ENCODE measurements around the gene KL. TPM values are rescaled to one million over a fixed set of nuclear protein-coding genes. Genes with fewer than 3 reads are reported as not detected.

KL gene
- total and polyA plus RNA-seq, 2 of the 8 experiments (the other 6 are each of a cell fraction or from before 2014, with no cell fraction given): 0.02 TPM; not detected in 1

- no peak overlapping the region for H3K27ac ChIP-seq (ENCODE audit: low read depth, low read length)
- CTCF ChIA-PET (ENCODE audit: partially characterized antibody): interaction anchor here (1.7 kb wide), 1 partner anchor 10 kb away, joined by 4 read pairs; no protein-coding TSS in a partner anchor
- H4K91ac ChIP-seq (replicated peaks; ENCODE audit: insufficient read length, low read length): no peak overlapping the region
Measured at GRCh38 chr13:32969516-32969941, 46.7 kb upstream of the KL start.

More at GRCh38 chr13:32969516-32969941, 46.7 kb upstream of the KL start:
- 93% methylated on average over 7 of the region's 7 CpGs; no CpG with 5 or more reads in 1 of the 2 experiments for WGBS, 2 experiments (ENCODE audit: extremely low coverage in 1 of 2, insufficient coverage in 1 of 2, insufficient read length in 1 of 2, insufficient replicate concordance in 2 of 2, low coverage in 1 of 2, low lambda C conversion rate in 2 of 2, missing lambda C conversion rate in 1 of 2)
- H2AK5ac ChIP-seq (ENCODE audit: low read depth, low read length): no peak overlapping the region
- DNase-seq (ENCODE audit: low read depth in 1 of 2, low spot score in 2 of 2) (no peak), FAIRE-seq (no peak)
- H4K20me1 ChIP-seq (replicated peaks in 1 of 2; ENCODE audit: control insufficient read depth in 1 of 2, insufficient read depth in 2 of 2, low read length in 2 of 2): no peaks in the 10 kb centered on the region
- H2BK12ac ChIP-seq (ENCODE audit: low read depth, low read length): no peak overlapping the region
- no peak overlapping the region for H3K4ac ChIP-seq (replicated peaks; ENCODE audit: insufficient read length, low read depth, low read length)
- H3K36me3 ChIP-seq (ENCODE audit: control insufficient read depth in 2 of 4, insufficient read depth in 4 of 4, low read length in 3 of 4): no peaks in the 10 kb centered on the region
- no peak overlapping the region for H3K23ac ChIP-seq (ENCODE audit: insufficient read length)
- H4K8ac ChIP-seq (ENCODE audit: extremely low read depth, insufficient read depth, low read length): no peak overlapping the region
- no peak overlapping the region for H2AFZ ChIP-seq (ENCODE audit: low read length)
- no peak overlapping the region for H3K18ac ChIP-seq (ENCODE audit: extremely low read depth, low read length)
- no peaks in the 10 kb centered on the region for H3K79me1 ChIP-seq (ENCODE audit: low read depth, low read length)
- no peak overlapping the region for H4K5ac ChIP-seq (ENCODE audit: insufficient read length, low read depth, low read length)
- H3K4me3 ChIP-seq (ENCODE audit: extremely low read depth in 1 of 4, insufficient read depth in 2 of 4, low read depth in 3 of 4, low read length in 4 of 4): no peak overlapping the region
- H2BK5ac ChIP-seq (ENCODE audit: low read depth, low read length): no peak overlapping the region
- TF ChIP-seq BRCA1 (IDR thresholded peaks at IDR 0.05; ENCODE audit: low read depth, low read length) (no peak), KDM4A (IDR thresholded peaks at IDR 0.05; ENCODE audit: low read depth, low read length, severe bottlenecking) (no peak), TBP (IDR thresholded peaks at IDR 0.05; ENCODE audit: low read depth, low read length) (no peak), BCL11A (IDR thresholded peaks at IDR 0.05; ENCODE audit: low read depth in 2 of 2, low read length in 2 of 2) (no peak), RFX5 (IDR thresholded peaks at IDR 0.05; ENCODE audit: borderline replicate concordance, low read depth, low read length) (no peak), GTF2F1 (IDR thresholded peaks at IDR 0.05; ENCODE audit: borderline replicate concordance, low read depth, low read length) (no peak), HDAC2 (IDR thresholded peaks at IDR 0.05; ENCODE audit: borderline replicate concordance in 1 of 2, low read depth in 2 of 2, low read length in 2 of 2) (no peak), NRF1 (IDR thresholded peaks at IDR 0.05; ENCODE audit: low read depth, low read length) (no peak), CHD2 (IDR thresholded peaks at IDR 0.05; ENCODE audit: low read length) (no peak), CTCF (IDR thresholded peaks at IDR 0.05; ENCODE audit: control extremely low read depth in 1 of 3, insufficient read depth in 1 of 3, low read depth in 1 of 3, low read length in 3 of 3) (no peak)
- no peaks in the 10 kb centered on the region for H3K27me3 ChIP-seq (replicated peaks in 1 of 4; ENCODE audit: control insufficient read depth in 3 of 4, extremely low read depth in 1 of 4, insufficient read depth in 3 of 4, low read length in 3 of 4)
- no peaks in the 10 kb centered on the region for H3K9me3 ChIP-seq (ENCODE audit: insufficient read depth in 2 of 2, low read depth in 1 of 2, low read length in 1 of 2)
- H2BK20ac ChIP-seq (ENCODE audit: low read length): no peak overlapping the region
- H3K79me2 ChIP-seq (ENCODE audit: control insufficient read depth in 1 of 2, insufficient read depth in 2 of 2, low read length in 2 of 2): no peaks in the 10 kb centered on the region
- H3K9ac ChIP-seq (replicated peaks in 1 of 4; ENCODE audit: extremely low read depth in 1 of 4, low read depth in 3 of 4, low read length in 3 of 4): no peak overlapping the region
- H2BK15ac ChIP-seq (ENCODE audit: low read length): no peak overlapping the region
- H2BK120ac ChIP-seq (replicated peaks; ENCODE audit: low read depth, low read length): no peak overlapping the region
- H3K4me2 ChIP-seq (ENCODE audit: insufficient read depth in 1 of 2, low read depth in 2 of 2, low read length in 2 of 2): no peak overlapping the region
- H3K4me1 ChIP-seq (replicated peaks in 1 of 4; ENCODE audit: control insufficient read depth in 3 of 4, insufficient read depth in 4 of 4, low read length in 3 of 4): no peaks in the 10 kb centered on the region
- no peak overlapping the region for H3K56ac ChIP-seq (replicated peaks; ENCODE audit: insufficient read length, low read depth, low read length)
- H3K14ac ChIP-seq (ENCODE audit: insufficient read length): no peak overlapping the region
- POLR2A ChIA-PET (ENCODE audit: partially characterized antibody): no interaction called here
- H3K23me2 ChIP-seq (ENCODE audit: low read depth, low read length): no peaks in the 10 kb centered on the region
